Mucosa of descending colon (tissue), 3 donors: ENCODE data around the gene SLC66A2. TPM values are rescaled to one million over a fixed set of nuclear protein-coding genes. Genes with fewer than 3 reads are reported as not detected.

ENCODE experiments used
- ATAC-seq: fragments of 200-7000 bp; cut with Tn5 transposase; one replicate; pipeline ENCODE4 v1.9.1; 2020; ENCODE audit warnings: mild to moderate bottlenecking, moderate library complexity
- DNase-seq, 3 donors: peaks; one replicate each; pipeline ENCODE4 v3.0.0-alpha.2; 2020
- H3K36me3 ChIP-seq: fragments of 200-600 bp; one replicate; pipeline ENCODE4 v1.8.0; 2021; ENCODE audit warnings: low read depth, mild to moderate bottlenecking
- H3K4me1 ChIP-seq: fragments of 200-600 bp; one replicate; pipeline ENCODE4 v1.8.0; 2021; ENCODE audit warnings: low read depth, mild to moderate bottlenecking
- H3K4me3 ChIP-seq: fragments of 200-600 bp; one replicate; pipeline ENCODE4 v1.8.0; 2021; ENCODE audit warnings: mild to moderate bottlenecking
- H3K9me3 ChIP-seq: fragments of 200-600 bp; one replicate; pipeline ENCODE4 v1.8.0; 2021; ENCODE audit warnings: mild to moderate bottlenecking
- intact Hi-C, 2 donors: fragments of 100-400 bp; cut with DNase I in 1 of 2; cut with micrococcal nuclease in 1 of 2; formaldehyde crosslinking; loops; one replicate each; pipeline versions ENCODE4 v1.11.0 to v1.11.1; 2022; cut with DNase I, micrococcal nuclease
- total RNA-seq, 3 donors: library from RNA; stranded (reverse); fragmentation: NEBNext Ultra II Directional in 2 of 3; extraction: Animal tissue kit (Norgen Biotek cat#: 25700) in 2 of 3; gene quantifications; one replicate each; pipeline versions ENCODE4 v1.2.1 to v1.2.4, GENCODE V29; 2021 to 2023
- TF ChIP-seq, protein P1 (sequence below): fragments of 200-600 bp; IDR thresholded peaks from one replicate; pipeline ENCODE4 v1.8.0; 2022; ENCODE audit warnings: antibody characterized with exemption, mild to moderate bottlenecking
- donor health status: DM: no; HTN: no; CAD: no; lungs with moderate emphysema.
- donor health status: DM: no; HTN: no; CAD: no.
- donor health status: DM: no; HTN: yes; CAD: no.

SLC66A2 gene
- total RNA-seq, 3 donors from 2014 or later: 54.5 to 90.1 (median 68.6) TPM

DNA sequence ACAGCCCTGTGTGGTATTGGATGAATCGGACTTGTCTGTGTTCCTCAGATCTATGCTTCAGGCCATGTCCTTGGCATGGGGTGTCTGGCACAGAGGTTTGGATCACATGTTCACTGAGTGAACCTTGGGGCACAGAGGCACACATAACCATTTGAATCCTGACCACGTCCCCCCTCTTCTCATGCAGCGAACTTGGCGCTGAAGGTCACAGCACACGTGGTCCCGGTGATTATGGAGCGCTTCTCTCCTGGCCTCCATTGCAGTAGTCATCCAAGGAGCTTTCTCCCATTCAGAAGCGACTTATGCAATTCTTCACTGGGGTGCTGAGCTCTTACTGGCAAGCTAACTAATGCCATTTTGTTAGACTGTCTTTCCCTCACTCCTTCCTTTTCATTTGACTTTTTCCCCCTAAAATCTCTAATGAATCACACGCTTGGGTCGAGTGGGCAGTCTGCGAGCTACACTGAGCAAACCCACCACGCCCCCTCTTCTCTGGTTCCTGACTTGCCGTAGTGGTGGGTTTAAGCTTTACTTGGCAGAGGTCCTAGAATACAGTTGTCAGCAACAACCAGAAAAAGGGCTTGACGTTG lies 94.3 kb downstream of the SLC66A2 start:
- no peak overlapping the region for H3K4me3 ChIP-seq
- H3K4me1 ChIP-seq: no peaks in the 10 kb centered on the region
- H3K9me3 ChIP-seq: no peaks in the 10 kb centered on the region
- DNase-seq (no peak), ATAC-seq (no peak)
- H3K36me3 ChIP-seq: no peaks in the 10 kb centered on the region
- intact Hi-C loops: no loop called here
- TF ChIP-seq, protein P1, sequence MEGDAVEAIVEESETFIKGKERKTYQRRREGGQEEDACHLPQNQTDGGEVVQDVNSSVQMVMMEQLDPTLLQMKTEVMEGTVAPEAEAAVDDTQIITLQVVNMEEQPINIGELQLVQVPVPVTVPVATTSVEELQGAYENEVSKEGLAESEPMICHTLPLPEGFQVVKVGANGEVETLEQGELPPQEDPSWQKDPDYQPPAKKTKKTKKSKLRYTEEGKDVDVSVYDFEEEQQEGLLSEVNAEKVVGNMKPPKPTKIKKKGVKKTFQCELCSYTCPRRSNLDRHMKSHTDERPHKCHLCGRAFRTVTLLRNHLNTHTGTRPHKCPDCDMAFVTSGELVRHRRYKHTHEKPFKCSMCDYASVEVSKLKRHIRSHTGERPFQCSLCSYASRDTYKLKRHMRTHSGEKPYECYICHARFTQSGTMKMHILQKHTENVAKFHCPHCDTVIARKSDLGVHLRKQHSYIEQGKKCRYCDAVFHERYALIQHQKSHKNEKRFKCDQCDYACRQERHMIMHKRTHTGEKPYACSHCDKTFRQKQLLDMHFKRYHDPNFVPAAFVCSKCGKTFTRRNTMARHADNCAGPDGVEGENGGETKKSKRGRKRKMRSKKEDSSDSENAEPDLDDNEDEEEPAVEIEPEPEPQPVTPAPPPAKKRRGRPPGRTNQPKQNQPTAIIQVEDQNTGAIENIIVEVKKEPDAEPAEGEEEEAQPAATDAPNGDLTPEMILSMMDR: no peak

DNA sequence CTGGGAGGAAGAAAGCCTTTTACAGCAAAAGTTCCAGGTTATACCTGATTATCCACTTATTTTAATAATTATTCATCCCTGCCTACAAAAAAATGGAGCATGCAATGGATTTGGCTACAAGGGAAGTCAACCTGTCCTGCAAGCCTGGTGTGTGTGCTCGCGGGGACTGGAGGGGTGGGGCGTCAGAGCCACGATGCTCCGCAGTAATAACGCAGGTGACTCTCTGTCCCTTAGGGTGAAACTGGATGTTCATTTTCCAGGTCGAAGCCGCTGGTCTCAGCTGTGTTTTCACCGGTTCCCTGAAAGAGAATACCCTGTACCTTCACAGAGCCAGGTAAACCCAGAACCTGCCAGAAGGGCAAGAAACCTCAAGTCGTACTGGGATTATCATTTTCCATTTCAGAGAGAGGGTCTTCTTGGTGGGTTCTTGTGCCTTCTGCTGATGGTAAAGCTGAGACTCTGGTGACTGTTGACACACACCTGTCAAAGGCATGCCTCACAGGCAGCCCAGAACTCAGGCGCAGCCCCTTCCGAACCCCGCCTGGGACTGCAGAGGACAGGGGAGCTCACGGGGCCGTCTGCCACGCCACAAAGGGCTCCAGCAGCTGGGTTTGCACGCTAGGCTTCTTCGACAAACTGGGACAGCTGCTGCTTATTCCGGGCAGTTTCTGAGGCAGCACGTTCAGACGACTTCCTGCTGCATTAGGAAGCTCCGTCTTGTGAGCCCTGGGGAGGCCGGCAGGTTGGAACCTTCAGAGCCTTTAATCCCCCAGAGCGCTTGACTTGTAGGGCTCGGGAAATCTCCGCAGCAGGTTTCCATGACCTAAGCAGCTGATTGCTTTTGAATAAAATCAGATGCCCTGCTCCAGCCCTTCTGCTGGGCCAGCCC lies 95.1 kb downstream of the SLC66A2 start:
- ATAC-seq: no peak
- Histone ChIP-seq H3K4me3 (no peak overlapping the region), H3K9me3 (no peaks in the 10 kb centered on the region), H3K4me1 (no peaks in the 10 kb centered on the region), H3K36me3 (no peaks in the 10 kb centered on the region)
- TF ChIP-seq, protein P1: no peak
- DNase-seq: peak in 1 of 3 donors; percentile 17
- intact Hi-C loops: no loop called here

DNA sequence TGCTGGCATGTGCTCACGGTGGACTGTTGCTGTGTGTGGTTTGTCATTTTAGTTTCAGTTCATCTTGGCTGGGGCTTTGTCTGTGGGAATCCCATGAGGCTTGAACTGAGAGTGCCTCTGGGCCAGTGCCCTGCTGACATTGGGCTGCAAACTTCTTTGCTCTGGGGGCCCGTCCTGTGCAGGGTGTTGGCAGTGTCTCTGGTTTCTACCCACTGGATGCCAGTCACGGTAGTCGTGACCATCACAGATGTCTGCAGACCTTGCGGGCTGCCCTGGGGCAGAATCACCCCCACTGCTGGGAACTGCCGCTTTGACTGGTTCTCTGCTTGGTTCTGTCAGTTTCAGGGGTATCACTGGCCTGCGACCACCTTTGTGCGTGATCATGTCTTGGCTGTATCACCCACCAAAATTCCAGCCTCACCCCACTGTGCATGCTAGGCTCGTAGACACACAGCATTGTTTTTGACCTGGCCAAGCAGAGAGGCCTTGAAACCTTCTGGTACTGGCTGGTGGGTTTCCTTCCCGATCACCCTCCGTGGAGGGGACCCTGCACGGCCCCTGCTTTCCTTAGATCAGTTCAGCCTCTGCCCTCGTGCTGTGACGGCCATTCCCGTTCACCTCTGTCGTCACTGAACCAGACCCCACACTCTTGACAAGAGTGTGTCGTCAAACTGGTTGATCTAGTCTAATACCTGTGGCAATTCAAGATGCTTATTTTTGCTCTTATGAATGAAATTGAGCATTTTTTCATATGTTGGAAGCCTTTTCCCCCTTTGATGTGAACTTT lies 96.1 kb downstream of the SLC66A2 start:
- ATAC-seq (peak; percentile 30), DNase-seq (no peak)
- Histone ChIP-seq H3K9me3 (no peaks in the 10 kb centered on the region), H3K36me3 (no peaks in the 10 kb centered on the region), H3K4me3 (no peak overlapping the region), H3K4me1 (no peaks in the 10 kb centered on the region)
- intact Hi-C loops: no loop called here
- TF ChIP-seq, protein P1: no peak

DNA sequence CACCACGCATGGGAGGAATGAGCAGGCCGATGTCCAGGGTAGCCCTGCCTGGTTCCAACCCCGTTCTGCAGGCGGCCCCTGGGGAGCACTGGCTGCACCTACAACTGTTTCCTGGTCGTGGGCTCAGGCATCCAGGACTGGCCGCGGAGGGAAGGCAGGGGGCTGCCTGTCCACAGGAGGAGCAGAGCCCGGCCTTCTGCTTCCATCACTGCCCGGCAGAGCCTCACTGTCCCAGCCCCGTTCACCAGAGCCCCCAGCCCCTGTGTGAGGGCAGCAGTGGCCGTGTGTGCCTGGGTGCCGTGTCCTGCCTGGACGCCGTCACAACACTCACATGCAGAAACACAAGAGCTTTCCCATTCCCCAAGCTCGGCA lies 97.5 kb downstream of the SLC66A2 start:
- TF ChIP-seq, protein P1: no peak
- intact Hi-C loops: no loop called here
- Histone ChIP-seq H3K4me1 (no peaks in the 10 kb centered on the region), H3K9me3 (no peaks in the 10 kb centered on the region), H3K36me3 (no peaks in the 10 kb centered on the region), H3K4me3 (no peak overlapping the region)
- ATAC-seq (no peak), DNase-seq (no peak)

DNA sequence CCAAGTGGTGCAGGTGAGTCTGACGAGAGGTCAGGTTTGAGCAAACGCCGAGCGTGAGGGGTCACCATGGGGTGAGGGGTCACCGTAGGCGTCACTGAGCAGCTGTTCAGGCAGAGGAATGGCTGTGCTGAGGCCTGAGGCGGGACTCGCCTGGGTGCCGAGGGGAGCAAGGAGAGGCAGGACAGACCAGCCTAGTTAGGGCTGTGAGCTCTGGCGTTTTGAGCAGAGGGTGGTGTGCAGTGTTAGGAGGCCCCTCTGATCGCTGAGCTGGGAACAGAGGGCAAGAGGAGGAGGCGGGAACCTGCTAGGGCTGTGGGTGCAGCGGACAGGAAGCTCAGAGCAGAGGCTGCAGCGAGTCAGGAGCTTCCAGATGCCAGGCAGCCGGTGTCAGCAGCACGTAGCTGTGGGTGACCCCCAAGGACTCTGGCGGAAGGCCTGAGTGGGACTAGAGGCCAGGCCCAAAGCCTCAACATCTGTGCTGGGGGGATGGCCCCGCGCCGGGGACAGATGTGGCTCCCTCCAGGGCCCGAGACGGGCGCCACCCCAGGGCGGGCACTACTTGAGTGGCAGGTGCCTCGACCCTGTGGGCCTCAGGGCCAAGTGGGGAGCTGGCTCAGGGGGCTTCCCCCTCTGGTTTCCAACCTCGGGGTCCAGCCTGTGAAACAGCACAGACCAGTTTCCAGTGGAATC lies 98.0 kb downstream of the SLC66A2 start:
- Histone ChIP-seq H3K4me1 (no peaks in the 10 kb centered on the region), H3K4me3 (no peak overlapping the region), H3K9me3 (no peaks in the 10 kb centered on the region), H3K36me3 (no peaks in the 10 kb centered on the region)
- DNase-seq (no peak), ATAC-seq (no peak)
- intact Hi-C loops: no loop called here
- TF ChIP-seq, protein P1: no peak
